Activated CD4-positive, alpha-beta T cell treated with anti-CD3 and anti-CD28 coated beads, Interleukin-10, Interleukin-2, amounts not matched to agents 100 ng/mL and 50 ng/mL, durations not matched to agents 16 hours and 8 hours (primary cell): ENCODE data around the gene SORT1.
"Not testable (repeated sequence)": the region's sequence is repeated elsewhere in the genome, so short reads cannot be mapped to it uniquely, and the experiment has no call there.

Experiments
- DNase-seq: peaks from one replicate; pipeline ENCODE4 v3.0.0-alpha.2; 2020

SORT1 gene

GRCh38 chr1:109294481-109294880, 103.2 kb downstream of the SORT1 start:
- no peak for DNase-seq

DNA sequence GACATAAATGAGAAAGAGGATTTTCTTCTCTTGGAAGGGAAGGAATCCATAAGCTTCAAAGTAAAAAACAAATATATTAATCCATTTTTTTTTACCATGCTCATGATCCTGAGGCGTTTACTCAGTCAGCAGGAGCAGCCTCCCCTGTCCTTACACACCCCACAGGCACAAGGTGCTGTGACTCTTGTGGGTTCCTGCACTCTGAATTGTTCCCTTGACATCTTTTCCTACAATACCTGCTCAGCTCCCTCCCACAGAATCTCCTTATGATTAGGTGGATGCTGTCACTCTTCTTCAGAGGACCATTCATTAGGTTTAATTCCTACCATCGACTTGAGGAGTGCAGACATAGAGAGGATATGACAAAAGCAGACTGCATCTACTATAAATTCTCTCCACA, 104.7 kb downstream of the SORT1 start:
- DNase-seq: no peak

DNA sequence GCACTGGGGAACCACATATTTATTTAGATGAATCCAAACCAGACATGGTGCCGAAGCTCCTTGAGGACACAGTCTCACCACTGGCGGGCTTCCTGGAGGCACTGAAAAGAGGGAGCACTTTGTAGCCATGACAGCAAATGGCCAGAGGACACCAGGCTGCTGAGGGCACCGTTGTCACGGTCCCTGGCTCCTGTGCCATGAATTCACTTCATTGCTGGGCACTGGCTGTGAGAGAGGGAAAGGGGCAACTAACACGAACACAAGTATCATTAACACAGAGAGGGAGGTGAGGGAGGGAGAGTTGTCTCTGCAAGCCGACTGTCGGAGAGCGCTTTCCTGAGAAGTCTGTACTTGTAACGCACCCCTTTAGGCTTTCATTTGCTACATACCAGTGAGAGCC, 105.4 kb downstream of the SORT1 start:
- no peak for DNase-seq

GRCh38 chr1:109290998-109291397, 106.7 kb downstream of the SORT1 start:
- no peak for DNase-seq

GRCh38 chr1:109290137-109290536, 107.6 kb downstream of the SORT1 start:
- no peak for DNase-seq

DNA sequence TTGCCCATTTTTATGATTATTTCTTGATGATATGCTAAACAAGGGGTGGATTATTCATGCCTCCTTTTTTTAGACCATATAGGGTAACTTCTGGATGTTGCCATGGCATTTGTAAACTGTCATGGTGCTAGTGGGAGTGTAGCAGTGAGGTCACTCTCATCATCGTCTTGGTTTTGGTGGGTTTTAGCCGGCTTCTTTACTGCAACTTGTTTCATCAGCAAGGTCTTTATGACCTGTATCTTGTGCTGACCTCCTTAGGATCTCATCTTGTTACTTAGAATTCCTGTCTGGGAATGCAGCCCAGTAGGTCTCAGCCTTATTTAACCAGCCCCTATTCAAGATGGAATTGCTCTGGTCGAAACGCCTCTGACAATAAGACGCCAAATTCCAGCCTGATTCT, 111.0 kb downstream of the SORT1 start:
- DNase-seq: not testable (repeated sequence)

DNA sequence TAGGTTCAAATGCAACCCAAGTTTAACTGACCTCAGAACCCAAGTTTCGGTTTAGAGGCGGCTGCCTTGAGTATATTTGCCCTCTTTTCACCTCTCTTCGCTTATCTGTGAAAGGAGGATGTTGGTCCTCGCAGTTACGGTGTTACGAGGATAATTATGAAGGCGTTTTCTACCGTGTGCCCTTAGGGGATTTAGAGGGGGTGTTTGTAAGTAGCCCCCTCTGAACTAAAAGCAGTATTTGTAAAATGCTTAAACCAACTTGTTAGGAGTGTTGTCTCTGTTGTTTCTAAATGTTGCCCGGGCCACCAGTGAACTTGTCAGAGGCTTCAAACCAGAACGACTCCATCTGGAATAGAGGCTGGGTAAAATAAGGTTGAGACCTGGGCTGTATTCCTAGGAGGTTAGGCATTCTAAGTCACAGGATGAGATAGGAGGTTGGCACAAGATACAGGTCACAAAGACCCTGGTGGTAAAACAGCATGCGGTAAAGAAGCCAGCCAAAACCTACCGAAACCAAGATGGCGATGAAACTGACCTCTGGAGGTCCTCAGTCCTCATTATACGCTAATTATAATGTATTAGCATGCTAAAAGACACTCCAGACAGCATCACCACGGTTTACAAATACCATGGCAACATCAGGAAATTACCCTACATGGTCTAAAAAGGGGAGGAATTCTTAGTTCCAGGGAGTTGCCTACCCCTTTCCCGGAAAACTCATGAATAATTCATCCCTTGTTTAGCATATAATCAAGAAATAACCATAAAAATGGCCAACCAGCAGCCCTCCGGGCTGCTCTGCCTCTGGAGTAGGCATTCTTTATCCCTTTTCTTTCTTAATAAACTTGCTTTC, 113.7 kb downstream of the SORT1 start:
- DNase-seq: peak; percentile 46

GRCh38 chr1:109282952-109283747, 114.6 kb downstream of the SORT1 start, which contains the start of gene PSRC1:
Gene PSRC1 (minus strand): TSS chr1:109283145.
- DNase-seq: peak; percentile 95

DNA sequence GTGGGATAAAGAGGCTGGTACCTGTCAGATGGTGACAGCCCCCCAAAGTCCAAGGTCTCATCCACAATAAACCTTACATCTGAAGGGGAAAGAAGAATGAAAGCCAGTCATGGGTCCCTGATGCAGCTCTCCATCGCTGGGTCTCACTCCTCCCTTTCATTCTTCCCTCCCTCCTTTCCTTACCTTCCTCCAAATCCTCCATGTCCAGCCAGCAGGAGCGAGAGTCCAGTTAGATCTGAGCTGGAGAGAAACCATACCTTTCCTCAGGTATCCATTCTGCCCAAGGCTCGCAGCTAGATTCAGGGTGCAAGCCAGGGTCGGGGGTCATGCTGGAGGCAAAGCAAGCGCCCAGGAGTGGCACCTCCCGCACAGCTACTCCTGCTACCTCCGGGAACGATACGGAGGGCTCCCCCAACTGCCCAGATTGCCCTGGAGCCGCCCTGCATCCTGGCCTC, 115.2 kb downstream of the SORT1 start:
- no peak for DNase-seq

GRCh38 chr1:109281680-109282496, 115.8 kb downstream of the SORT1 start:
- DNase-seq: no peak

- DNase-seq: no peak
Observed at GRCh38 chr1:109280862-109281261, 116.9 kb downstream of the SORT1 start.

DNA sequence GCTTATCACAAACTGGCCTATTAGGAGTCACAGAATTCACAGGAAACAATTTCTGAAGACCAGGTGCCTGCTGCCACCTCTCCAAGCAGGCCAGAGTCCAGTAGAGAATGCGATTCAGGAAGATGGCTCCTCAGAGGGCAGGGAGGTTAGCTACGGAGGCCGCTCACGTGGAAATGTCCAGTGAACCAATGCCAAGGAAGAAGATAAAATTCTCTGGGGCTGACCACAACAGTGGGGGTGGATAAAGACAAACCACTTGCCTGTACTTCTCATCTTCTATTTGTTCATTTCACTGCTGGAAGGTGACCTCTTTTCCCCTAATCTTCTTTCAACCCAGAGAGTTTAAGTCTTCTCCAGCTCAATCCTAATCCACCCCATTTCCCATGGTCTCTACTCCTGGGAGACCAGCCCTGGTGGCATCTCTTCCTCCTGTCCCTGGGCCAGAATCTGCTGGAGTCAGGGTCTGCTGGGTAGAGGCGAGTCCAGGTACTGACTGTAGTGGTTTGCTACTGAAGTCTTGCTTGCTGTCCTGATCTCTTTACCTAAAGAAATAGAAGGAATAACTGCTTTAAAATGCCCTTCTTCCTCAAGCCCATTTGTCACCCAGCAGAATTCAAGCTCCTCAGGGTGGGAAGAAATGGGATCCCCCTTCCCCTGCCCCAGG, 118.0 kb downstream of the SORT1 start:
- no peak for DNase-seq

- DNase-seq: peak; percentile 77
Observed at GRCh38 chr1:109277434-109278204, 120.1 kb downstream of the SORT1 start.

DNA sequence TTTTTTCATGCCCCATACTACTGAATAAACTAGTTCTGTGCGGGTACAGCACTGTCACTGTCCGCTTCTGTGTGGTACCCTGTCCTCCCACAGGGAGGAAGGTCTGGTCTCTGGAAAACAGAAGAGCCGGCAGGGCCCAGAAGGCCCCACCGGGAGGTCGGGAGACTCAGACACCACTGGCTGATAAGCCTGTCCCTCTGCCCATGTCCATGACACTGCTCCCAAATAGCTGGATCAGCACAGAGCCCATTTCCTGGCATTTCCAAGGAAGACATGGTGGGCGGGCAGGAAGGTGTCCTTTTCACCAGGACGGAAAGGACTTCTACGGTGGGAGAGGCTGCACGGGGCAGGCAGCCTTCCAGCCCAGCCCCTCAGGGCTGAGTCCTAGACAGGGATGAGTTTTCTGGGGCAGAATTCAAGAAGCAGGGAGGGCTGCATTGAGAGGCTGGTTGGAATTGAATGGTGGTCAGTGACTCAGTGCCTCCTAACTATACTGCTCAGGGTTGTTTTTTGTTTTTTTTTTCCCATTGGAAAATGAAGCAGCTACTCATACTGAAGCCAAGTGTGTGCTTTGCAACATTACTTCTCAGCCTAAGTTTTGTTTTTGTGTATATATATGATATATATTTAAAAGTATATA, 121.9 kb downstream of the SORT1 start:
- no peak for DNase-seq

GRCh38 chr1:109274533-109275476, 122.9 kb downstream of the SORT1 start:
- DNase-seq: no peak

GRCh38 chr1:109273570-109274288, 124.0 kb downstream of the SORT1 start:
- no peak for DNase-seq

DNA sequence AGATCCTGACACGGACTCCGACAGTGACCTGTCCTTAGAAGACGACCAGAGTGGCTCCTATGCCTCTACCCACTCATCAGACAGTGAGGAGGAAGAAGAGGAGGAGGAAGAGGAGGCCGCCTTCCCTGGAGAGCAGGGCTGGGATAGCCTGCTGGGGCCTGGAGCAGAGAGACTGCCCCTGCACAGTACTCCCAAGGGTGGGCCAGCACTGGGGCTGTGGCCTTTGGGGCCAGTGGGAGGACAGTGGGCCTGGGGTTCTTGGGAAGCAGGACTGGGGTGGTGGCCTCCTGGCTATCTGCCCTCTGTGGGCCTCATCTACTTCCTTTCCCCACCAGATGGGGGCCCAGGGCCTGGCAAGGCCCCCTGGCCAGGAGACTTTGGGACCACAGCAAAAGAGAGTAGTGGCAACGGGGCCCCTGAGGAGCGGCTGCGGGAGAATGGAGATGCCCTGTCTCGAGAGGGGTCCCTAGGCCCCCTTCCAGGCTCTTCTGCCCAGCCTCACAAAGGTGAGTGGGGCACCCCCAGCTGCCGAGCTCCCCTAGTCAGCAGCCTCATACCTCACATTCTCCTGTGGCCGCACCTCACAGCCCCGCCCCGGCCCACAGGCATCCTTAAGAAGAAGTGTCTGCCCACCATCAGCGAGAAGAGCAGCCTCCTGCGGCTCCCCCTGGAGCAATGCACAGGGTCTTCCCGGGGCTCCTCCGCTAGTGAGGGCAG, 124.7 kb downstream of the SORT1 start:
- no peak for DNase-seq

DNA sequence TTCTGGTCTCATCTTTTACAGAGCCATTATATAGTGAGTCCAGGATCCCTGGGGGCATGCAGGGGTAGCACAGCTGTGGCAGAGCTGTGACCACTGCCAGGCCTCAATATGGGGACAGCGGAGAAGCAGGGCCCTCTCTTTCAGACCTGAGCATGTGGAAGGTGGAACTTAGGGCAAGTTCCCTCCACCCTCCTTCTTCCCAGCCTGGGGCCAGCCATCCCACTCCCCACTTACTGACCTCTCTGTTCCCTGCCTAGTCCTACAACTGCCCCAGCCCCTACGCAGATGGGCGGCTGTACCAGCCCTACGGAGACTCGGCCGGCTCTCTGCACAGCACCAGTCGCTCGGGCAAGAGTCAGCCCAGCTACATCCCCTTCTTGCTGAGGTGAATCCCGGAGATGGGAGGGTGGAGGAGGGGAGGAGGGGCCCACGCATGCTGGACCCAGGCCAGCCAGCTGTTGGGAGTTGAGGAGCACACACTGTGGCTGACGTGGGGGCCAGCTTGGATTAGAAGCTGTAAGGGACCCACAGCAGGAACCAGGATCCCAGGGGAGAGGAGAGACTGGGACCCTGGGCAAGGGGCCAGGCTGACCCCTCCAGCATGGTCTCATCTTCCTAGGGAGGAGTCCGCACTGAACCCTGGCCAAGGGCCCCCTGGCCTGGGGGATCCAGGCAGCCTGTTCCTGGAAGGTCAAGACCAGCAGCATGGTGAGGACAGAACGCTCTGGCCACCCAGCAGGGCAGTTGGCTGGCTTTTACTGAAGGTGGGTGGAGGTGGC, 125.5 kb downstream of the SORT1 start:
- no peak for DNase-seq
